GM19238 (cell line): Measurements from ENCODE around the gene HPDL.

ENCODE experiments used
- DNase-seq: peaks from one replicate; pipeline ENCODE4 v3.0.0; 2011; ENCODE audit warnings: low spot score; ENCODE audit not compliant: insufficient read length

Gene HPDL

DNA sequence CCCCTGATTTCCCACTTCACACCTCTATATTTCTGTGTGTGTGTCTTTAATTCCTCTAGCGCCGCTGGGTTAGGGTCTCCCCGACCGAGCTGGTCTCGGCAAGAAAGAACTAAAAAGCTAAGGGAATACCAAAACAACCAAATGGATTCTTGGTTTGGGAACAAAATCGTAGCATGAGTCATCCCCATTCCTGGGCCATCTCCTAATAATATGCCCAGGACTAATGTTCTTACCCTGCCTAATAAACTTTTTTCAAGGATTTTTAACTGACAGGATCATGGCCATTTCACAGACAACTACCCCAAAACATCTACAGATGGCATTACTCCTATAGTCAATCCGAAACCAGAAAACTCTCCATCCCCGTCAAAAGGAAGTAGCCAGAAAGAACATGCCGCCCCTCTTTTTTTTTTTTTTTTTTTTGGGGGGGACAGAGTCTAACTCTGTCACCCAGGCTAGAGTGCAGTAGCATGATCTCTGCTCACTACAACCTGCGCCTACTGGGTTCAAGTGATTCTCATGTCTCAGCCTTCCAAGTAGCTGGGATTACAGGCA lies 4.1 kb upstream of the HPDL start:
- no peak for DNase-seq

DNA sequence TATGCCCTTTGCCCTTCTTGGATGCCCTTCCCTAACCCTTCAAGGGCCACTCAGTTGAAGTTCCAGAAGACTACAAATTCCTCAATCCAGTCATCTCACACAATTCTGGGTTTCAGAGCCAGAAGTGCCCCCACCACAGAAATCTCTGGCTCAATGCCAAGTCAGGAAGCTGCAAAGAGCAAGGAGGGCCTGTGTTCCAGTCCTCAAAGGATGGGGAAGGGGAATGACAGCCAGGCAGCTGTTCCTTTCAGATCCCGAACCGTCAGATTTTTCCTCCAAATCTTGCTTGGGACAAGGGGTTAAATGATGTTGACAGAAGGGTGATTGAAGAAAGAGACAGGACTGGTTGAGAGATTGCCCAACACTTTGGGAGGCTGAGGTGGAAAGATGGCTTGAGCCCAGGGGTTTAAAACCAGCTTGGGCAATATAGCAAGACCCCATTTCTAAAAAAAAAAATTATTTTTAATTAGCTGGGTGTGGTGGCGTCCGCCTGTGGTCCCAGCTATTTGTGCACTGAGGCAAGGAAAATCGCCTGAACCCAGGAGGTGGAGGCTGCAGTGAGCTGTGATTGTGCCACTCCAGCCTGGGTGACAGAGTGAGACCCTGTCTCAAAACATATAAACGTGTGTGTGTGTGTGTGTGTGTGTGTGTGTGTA lies 716 bp upstream of the HPDL start:
- no peak for DNase-seq

DNA sequence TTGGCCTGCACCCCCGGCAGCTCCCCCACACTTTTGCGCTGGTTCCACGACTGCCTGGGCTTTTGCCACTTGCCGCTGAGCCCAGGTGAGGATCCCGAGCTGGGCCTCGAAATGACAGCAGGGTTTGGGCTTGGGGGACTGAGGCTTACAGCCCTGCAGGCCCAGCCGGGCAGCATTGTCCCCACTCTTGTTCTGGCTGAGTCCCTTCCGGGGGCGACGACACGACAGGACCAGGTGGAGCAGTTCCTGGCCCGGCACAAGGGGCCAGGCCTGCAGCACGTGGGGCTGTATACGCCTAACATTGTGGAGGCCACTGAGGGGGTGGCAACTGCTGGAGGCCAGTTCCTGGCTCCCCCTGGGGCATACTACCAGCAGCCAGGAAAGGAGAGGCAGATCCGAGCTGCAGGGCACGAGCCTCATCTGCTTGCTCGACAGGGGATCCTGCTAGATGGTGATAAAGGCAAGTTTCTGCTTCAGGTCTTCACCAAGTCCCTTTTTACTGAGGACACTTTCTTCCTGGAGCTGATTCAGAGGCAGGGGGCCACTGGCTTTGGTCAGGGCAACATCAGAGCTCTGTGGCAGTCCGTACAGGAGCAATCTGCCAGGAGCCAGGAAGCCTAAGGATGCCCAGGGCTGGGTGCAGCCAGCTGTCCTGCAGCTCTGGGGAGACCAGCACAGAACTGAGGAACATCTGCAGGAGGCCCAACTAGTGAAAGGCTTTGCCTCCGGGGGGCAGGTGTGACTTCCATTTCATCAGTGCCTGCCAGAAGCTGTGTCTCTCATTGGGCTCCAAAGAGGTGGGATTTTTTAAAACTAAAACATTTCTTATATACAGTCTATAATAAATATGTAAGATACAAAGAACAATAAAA lies 1.2 kb downstream of the HPDL start:
- no peak for DNase-seq

DNA sequence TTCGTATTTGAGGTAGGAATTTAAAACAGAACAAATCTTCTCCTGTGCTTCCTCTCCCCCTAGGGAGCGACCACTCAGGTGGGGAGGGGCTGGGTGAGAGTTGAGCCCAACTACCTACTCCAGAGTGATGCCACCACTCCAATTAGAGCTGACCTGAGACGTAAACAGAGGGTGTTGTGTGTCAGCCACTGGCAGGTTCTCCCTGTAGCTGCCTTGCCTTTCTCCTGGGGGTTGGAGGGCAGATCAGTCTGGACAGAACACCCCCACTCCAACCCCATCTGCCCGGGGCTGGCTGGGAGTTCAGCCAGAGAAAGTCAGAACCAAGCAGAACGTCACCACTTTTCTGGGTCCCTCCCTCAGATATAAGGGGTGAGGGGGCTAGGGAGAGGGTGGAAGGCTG lies 2.0 kb downstream of the HPDL start:
- DNase-seq: no peak

DNA sequence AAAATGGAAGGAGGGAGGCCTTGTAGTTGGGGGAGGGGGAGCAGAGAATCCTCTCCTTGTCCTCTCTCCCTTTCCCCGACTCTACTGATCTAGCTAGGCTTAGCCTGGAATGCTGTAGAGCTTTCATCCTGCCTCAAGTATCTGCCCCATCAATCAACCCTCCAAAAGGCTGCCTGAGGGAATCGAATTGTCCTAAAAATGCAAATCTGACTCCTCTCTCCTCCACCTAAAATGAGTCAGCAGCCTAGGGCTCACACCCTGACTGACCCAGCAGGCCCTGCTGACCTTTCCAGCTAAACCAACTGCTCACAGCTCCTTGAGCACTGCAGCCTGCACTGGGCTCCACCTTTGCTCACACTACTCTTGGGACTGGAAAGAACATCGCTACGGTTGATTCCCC lies 2.8 kb downstream of the HPDL start:
- no peak for DNase-seq

DNA sequence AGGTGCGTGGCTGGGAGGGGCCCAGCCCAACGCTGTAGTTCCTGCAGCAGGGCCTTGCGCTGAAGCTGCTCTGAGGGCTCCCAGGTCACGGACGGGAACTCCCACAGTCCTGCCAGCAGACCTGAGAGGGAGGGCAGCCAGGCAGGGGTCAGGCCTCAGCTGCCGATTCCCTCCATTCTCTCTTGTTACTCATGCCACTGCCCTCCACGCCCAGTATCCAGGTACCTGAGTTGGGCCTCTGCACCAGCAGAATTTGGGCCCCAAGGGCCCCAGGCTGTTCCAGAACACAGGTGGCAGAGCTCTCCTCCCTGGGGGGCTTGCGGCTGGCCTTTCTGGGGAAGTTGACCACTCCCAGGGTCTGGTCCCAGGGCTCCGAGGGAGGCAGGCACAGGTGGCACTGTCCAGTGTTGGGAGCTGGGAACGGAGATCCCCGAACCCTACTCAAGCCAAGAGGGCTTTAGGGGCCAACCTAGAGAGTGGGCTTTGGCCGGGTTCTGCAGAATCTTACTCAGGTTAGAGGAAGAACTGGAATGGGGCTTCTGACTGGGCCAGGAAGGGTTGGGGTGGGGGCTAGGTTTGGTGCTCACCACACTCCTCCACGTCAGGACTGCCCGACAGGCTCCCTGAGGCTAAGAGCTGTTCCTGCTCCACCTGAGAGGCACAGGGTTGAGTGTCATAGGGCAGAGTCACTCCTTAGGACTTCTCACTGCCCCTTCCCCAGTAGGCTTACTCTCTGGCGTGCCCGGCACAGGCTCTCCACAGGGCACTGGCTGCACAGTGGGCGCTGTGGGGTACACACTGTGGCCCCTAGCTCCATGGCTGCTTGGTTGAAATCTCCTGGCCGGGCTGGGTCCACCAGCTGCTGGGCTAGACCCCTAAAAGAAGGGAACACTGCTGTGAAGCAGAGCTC lies 5.0 kb downstream of the HPDL start:
- no peak for DNase-seq

DNA sequence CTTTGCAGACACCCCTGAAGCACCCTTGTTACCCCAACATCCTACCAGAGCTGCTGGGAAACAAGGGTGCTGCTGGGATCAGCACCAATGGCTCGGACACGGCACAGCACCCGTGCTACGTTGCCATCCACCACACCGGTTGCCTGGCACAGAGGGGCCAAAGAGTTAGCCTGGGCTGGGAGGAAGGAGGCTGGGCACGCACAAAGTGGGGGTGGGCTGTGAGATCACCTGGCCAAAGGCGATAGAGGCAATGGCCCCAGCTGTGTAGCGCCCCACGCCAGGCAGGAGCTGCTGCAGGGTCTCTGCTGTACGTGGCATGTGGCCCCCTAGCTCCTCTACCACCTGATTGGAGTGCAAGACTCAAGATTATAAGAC lies 5.6 kb downstream of the HPDL start:
- DNase-seq: no peak

DNA sequence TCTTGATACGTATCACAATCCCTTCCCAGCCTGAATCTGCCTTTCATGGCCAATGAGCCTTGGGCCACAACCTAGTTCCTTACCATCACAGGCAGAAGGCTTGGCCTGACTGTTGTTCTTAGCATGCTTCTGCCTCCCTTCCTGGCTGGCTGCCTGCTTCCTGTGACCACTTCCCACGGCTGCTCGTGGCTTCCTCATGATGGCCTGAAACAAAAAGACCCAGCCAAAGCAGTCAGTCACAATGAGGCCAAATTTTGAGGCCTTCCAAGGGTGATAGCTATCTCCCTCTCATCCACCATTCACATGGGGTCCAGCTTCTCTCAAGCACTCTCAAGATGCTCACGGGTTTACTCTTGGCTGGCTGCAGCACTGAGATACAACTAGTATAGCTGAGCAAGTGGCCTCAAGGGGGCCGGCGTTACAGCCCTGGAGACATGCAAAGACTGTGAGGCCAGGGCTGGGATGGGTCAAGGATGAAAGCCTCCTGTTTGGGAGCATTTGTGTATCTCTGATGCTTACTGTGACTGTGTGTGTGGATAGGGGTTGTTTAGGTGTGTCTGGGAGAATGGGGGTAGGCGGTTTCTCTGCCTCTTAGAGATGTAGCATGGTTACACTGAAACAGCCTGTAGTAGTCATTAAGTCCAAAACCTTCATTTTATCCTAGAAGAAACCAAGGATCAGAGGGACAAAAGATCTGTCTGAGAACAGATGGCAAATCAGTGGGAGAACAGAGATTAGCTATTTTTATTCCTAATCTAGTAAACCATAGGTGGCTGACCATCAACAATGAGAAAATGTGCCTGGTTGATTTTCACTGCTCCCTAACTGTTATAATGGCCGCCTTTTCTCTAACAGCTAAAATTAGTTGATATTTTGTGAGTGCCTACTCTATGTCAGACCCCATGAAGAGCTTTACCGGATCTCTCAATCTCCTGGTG lies 7.9 kb downstream of the HPDL start:
- no peak for DNase-seq

DNA sequence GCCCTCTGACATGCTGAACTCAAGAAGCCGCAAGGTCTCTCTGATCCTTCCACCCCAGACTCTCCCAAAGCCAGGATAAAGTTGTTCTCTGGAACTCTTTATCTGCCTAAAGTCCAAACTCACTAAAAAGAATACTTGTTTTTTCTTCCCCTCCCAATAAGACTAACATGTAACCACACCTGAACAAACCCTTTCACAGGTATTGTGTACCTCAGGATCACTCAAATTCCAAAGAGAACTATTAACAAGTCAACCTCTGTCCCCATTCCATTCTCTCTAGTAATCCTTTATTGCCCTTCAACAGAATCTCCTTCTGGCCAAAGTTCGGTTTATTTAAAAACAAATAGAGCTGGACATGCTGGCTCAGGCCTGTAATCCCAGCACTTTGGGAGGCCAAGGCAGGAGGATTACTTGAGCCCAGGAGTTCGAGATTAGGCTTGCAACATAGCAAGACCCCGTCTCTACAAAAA lies 9.2 kb downstream of the HPDL start:
- no peak for DNase-seq

DNA sequence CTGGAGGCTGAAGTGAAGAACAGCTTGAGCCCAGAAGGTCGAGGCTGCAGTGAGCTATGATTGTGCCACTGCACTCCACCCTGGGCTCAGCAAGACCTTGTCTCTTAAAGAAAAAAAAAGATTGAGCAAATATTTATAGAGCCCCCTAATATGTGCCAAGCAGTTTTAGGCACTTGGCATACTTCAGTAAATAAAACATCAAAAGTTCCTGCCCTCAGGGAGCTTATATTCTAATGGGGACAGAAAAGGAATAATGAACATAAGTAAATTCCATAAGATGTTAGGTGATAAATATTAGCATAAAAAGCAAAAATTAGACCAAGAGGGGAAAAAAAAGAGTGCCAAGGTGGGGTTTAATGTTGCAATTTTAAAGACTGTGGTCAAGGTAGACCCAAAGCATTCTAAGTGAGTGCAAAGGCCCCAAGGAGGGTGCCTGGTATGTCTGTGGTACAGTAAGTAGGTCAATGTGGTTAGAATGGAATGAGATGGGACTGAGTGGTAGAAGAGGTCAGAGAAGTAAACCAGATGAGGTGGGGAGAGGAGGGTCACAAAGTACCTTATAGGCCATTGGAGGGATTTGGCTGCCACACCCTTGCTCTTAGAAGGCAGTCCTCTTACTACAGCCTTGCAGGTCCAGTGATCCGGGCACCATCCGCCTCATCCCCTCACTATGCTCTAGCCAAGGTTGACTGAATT lies 11.1 kb downstream of the HPDL start:
- DNase-seq: no peak

DNA sequence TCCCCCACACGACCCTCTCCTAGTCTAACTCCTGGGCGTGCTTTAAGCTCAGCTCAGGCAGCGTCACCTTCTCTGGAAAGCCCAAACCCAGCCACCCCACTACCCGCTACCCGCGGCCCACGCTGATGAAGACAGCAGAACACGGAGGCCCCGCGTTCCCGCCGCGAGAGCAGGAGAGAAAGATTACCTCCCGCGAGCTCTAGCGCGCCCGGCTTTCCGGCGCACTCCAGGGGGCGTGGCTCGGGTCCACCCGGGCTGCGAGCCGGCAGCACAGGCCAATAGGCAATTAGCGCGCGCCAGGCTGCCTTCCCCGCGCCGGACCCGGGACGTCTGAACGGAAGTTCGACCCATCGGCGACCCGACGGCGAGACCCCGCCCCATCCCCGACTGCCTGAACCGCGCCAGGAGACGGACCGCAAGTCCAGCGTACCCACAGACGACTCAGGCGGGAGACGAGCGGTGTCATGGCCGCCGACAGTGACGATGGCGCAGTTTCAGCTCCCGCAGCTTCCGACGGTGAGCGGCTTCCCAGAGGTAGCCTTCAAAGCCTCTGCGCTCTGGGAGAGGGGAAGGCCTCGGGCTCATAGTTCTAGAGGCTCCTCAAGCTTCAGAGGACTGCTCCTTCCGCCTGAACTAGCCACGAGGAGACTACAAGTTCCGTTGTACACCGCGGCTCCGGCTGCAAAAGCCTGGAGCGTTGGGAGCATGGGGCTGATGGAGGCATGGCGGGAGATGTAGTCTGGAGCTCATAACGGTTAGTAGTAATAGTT lies 13.3 kb downstream of the HPDL start, which contains the start of the genes MUTYH and TOE1:
MUTYH (minus strand) TSS at position 652 of the 770 bp plus-strand sequence. CDS start 5,935 bp downstream, outside the sequence.
TOE1 (plus strand) TSS at position 382 of the 770 bp plus-strand sequence; CDS start at position 465, 83 bp downstream.
- DNase-seq: peak; percentile 87

DNA sequence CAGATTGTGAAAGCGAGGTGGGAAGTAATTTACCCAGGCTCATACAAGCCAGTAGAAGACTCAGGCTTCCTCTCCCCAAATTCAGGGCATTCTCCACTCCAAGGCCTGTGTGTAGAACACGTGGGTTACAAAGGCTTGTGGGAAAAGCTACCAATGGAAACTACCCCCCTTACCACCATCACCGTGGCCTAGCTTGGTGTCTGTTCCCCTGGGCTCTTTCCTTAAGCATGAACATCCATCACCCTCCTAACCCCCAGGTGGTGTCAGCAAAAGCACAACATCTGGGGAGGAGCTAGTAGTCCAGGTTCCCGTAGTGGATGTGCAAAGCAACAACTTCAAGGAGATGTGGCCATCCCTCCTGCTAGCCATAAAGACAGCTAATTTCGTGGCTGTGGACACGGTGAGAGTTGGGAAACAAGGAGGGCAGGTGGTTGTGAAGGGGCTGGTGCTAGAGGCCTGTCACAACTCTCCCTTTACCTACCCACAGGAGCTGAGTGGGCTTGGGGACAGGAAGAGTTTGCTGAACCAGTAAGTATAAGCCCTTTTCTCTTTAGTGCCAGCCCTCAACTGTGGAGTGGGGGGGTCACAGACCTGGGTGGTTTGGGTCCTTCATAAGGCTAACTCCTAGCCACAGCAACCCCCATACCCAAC lies 14.2 kb downstream of the HPDL start:
- no peak for DNase-seq

DNA sequence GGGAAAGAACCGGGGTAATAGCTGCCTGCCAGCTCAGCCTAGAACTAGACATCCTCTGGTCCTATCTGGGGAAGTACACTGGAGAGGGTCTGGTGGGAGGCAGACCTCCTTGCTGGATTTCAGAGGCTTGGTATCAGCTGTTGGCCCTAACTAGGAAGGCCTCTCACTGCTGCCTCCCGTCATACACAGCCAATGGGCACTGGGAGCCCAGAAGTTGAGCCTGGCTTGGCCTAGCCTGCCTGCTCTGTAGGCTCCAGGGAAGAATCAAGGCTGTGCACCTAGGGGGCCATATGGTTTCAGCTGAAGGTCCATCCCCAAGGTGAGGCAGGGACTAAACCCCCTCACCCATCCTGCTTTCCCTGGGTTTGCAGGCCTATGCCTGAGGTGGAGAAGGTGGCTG lies 17.8 kb downstream of the HPDL start:
- no peak for DNase-seq

DNA sequence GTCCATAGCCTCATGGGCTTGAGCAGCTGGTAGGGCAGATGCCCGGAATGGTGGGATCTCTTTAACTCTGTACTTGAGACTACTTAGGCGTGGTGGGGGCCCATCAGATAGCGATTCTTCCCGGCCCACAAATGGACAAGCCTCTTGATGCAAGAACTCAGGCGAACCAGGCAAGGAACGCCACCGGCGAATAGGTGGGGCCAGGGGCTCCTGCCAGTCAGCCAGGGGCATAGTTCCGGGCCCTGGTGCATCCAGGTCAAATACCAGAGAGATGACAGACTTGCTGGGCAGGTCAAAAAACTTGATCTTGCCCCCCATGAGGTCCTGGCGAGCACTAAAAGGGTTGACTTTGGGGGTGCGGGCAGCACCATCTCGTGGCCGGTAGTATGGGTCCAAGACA lies 18.3 kb downstream of the HPDL start:
- DNase-seq: no peak

DNA sequence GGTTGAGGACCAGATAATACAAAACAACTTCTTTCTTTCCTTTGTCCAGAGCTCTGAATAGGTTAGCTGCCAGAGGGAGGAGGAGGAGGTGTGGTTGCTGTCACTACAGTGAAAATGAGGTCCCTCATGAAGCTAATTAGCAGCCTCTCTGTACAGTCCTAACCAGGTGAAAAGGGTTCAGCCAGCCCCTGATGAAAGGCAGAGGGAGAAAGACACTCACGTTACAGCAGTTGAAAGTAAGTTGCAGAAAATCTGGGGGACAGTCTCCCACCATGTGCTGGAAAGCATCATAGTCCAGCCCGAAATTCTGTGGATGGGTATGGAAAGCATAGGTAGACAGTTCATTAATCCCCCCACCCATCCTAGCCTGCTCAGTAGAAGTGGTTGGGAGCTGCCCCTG lies 19.8 kb downstream of the HPDL start:
- DNase-seq: no peak

DNA sequence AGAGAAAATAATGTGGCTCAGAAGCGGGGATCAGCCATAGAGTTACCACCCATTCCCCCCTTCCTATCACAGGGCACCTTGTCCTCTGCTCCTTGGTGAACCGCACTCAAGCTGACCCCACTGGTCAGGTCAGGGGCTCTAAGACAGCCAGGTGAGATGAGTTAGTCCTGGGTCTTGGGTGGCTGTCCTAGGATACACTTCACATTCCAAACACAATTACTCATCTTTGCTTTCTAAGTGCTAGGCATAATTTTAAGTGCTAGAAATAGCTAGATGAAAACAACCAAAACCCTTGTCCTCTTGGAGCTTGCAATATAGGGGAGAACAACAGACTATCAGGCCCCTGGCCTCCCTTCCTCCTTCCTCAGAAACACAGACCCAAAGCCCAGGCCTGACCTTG lies 21.3 kb downstream of the HPDL start:
- DNase-seq: no peak

DNA sequence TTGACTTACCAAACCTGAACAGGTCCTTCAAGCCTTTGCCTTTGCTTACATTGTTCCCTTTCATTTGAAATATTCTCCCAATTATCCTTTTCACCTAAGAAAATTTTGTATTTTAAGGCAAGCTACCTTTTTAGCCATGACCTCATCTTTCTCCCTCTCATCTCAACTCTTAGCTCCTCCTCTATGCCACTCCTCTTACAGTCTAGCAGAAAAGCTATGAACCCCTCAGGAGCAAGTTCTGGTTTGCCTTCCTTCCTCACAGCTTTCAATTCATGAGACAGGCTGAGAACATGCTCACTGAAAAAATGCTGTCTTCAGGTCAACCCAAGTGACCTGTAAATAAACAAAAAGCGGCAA lies 21.9 kb downstream of the HPDL start:
- DNase-seq: no peak

DNA sequence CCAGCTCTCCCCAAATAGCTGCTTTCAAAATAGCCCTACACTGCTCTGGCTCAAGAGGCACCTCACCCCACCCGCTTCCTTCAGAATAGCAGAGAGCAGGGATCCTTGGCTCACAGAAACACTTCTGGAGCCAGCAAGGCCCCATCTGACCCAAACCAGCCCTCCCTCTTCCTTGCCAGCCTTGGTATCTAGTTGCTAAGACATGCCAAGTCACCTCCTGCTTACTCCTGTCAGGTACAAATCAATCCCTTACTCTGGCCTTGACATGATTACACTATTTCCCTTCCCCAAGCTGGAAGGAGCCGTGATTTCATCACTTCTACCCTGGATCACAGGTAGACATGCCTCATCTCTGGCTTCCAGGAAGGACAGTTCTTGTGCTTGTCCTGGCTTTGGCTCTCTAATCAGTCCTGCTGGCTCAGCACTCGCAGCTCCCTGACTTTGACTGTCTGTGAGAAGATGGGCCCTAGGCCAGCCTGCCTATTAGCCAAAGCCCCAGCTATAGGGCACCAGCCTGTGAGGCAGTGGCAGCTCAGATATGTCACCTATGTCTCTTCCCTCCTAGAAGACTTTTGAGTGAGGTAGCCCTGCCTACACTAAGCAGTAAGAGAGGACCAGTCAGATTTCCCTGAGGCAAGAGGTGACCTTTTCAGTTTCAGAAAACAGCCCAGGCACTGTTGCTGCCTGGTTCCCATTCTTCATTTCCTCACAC lies 22.4 kb downstream of the HPDL start:
- no peak for DNase-seq
